Stimulated activated CD4-positive, alpha-beta T cell treated with anti-CD3 and anti-CD28 coated beads, Interleukin-1b, Interleukin-23, amount 100 ng/mL, for 4 hours (primary cell): ENCODE measurements around the gene PAPPA.

Experiments used
- DNase-seq, 2 donors: peaks; one replicate each; pipeline ENCODE4 v3.0.0-alpha.2; 2020; ENCODE audit warnings: low read depth in 2 of 2

PAPPA gene

GRCh38 chr9:116419181-116419580 is 265.6 kb downstream of the PAPPA start:
- DNase-seq: no peak

- no peak for DNase-seq
Measured at GRCh38 chr9:116420993-116421538, 267.5 kb downstream of the PAPPA start.

- no peak for DNase-seq
Measured at GRCh38 chr9:116422119-116422979, 268.8 kb downstream of the PAPPA start.

GRCh38 chr9:116423149-116423548 is 269.6 kb downstream of the PAPPA start:
- DNase-seq: no peak

GRCh38 chr9:116425244-116425643 is 271.7 kb downstream of the PAPPA start:
- no peak for DNase-seq

- no peak for DNase-seq
Measured at GRCh38 chr9:116430849-116431248, 277.3 kb downstream of the PAPPA start.

- DNase-seq: no peak
Measured at GRCh38 chr9:116432051-116432450, 278.5 kb downstream of the PAPPA start.

GRCh38 chr9:116434314-116434713 is 280.7 kb downstream of the PAPPA start:
- DNase-seq: no peak

- no peak for DNase-seq
Measured at GRCh38 chr9:116435706-116436105, 282.1 kb downstream of the PAPPA start.

GRCh38 chr9:116436121-116436520 is 282.5 kb downstream of the PAPPA start:
- DNase-seq: no peak

- DNase-seq: no peak
Measured at GRCh38 chr9:116437411-116438370, 284.1 kb downstream of the PAPPA start.

GRCh38 chr9:116442528-116442927 is 288.9 kb downstream of the PAPPA start:
- DNase-seq: no peak

GRCh38 chr9:116447934-116448333 is 294.3 kb downstream of the PAPPA start:
- DNase-seq: no peak

- no peak for DNase-seq
Measured at GRCh38 chr9:116448431-116448830, 294.8 kb downstream of the PAPPA start.

- no peak for DNase-seq
Measured at GRCh38 chr9:116449949-116450348, 296.4 kb downstream of the PAPPA start.

GRCh38 chr9:116450378-116451139 is 297.0 kb downstream of the PAPPA start:
- DNase-seq: no peak

GRCh38 chr9:116451500-116452115 is 298.0 kb downstream of the PAPPA start:
- DNase-seq: no peak
